ENCODE measurements around the gene GABRB3.

The GABRB3 gene

GRCh38 chr15:26564361-26564760 is 208.5 kb downstream of the GABRB3 start:
- in situ Hi-C loops (cut with MboI; ENCODE audit: low sequenced_read_pairs): no loop called here

GRCh38 chr15:26562336-26562735 is 210.5 kb downstream of the GABRB3 start:
- in situ Hi-C loops (cut with MboI; ENCODE audit: low sequenced_read_pairs): no loop called here

- in situ Hi-C loops (cut with MboI; ENCODE audit: low sequenced_read_pairs): no loop called here
These were observed 211.0 kb downstream of the GABRB3 start for GRCh38 chr15:26561896-26562295.

GRCh38 chr15:26561130-26561529 is 211.7 kb downstream of the GABRB3 start:
- in situ Hi-C loops (cut with MboI; ENCODE audit: low sequenced_read_pairs): no loop called here

GRCh38 chr15:26555898-26556297 is 217.0 kb downstream of the GABRB3 start:
- in situ Hi-C loops (cut with MboI; ENCODE audit: low sequenced_read_pairs): no loop called here

- in situ Hi-C loops (cut with MboI; ENCODE audit: low sequenced_read_pairs): no loop called here
These were observed 221.4 kb downstream of the GABRB3 start for GRCh38 chr15:26551473-26551872.

- in situ Hi-C loops (cut with MboI; ENCODE audit: low sequenced_read_pairs): no loop called here
These were observed 222.0 kb downstream of the GABRB3 start for GRCh38 chr15:26550880-26551279.

GRCh38 chr15:26537663-26538062 is 235.2 kb downstream of the GABRB3 start:
- in situ Hi-C loops (cut with MboI; ENCODE audit: low sequenced_read_pairs): no loop called here

- in situ Hi-C loops (cut with MboI; ENCODE audit: low sequenced_read_pairs): no loop called here
These were observed 241.4 kb downstream of the GABRB3 start for GRCh38 chr15:26531489-26531888.

- in situ Hi-C loops (cut with MboI; ENCODE audit: low sequenced_read_pairs): no loop called here
These were observed 247.8 kb downstream of the GABRB3 start for GRCh38 chr15:26525096-26525495.

- in situ Hi-C loops (cut with MboI; ENCODE audit: low sequenced_read_pairs): no loop called here
These were observed 251.1 kb downstream of the GABRB3 start for GRCh38 chr15:26521691-26522198.

GRCh38 chr15:26521130-26521529 is 251.7 kb downstream of the GABRB3 start:
- in situ Hi-C loops (cut with MboI; ENCODE audit: low sequenced_read_pairs): no loop called here

GRCh38 chr15:26518885-26519284 is 254.0 kb downstream of the GABRB3 start:
- in situ Hi-C loops (cut with MboI; ENCODE audit: low sequenced_read_pairs): no loop called here

GRCh38 chr15:26516102-26516980 is 256.5 kb downstream of the GABRB3 start:
- in situ Hi-C loops (cut with MboI; ENCODE audit: low sequenced_read_pairs): no loop called here

- in situ Hi-C loops (cut with MboI; ENCODE audit: low sequenced_read_pairs): no loop called here
These were observed 268.9 kb downstream of the GABRB3 start for GRCh38 chr15:26504009-26504408.
